K562 (cell line): Measurements from ENCODE around the gene GLCCI1. TPM values are rescaled to one million over a fixed set of nuclear protein-coding genes. Genes with fewer than 3 reads are reported as not detected.

ENCODE experiments used
- ATAC-seq: fragments of 200-7000 bp; cut with Tn5 transposase; 3 replicates; pipeline ENCODE4 v1.9.1; 2020; ENCODE audit warnings: moderate library complexity
- BruUV-seq: library from RNA; stranded (reverse); fragments of 400-500 nt; replicated peaks from 2 replicates; lab custom pipeline; 2021; lab: Mats Ljungman, UMichigan
- CTCF ChIA-PET: fragments of 300-600 bp; formaldehyde crosslinking; extraction: SDS; loops from one replicate; lab custom pipeline; 2021; ENCODE audit warnings: low intra/inter-chr PET ratio; lab: Yijun Ruan, JAX
- POLR2A ChIA-PET: fragments of 300-600, 350-650 bp; sonication (Branson Sonifier 250); formaldehyde crosslinking; extraction: SDS; loops from one replicate; lab custom pipeline; 2021; ENCODE audit warnings: antibody characterized with exemption, inconsistent platforms; lab: Yijun Ruan, JAX
- DNase-seq, 4 experiments: peaks; one replicate each; pipeline versions ENCODE4 v3.0.0 to v3.0.0-alpha.2; 2011 to 2018; ENCODE audit warnings: low spot score in 3 of 4, mixed read lengths in 3 of 4; ENCODE audit errors: extremely low read depth in 1 of 4
- FAIRE-seq: peaks from 2 replicates; lab custom pipeline; 2011; peaks lifted over from hg19 to GRCh38; lab: Jason Lieb, UNC
- H2AFZ ChIP-seq: 2 replicates; pipeline ENCODE4 v1.6.0; 2011; ENCODE audit warnings: low read depth, low read length, control low read depth, inconsistent platforms
- H3K27ac ChIP-seq: fragments of 200-600 bp; 3 replicates; pipeline ENCODE4 v1.8.0; 2011; ENCODE audit warnings: low read depth, mild to moderate bottlenecking, control low read depth, inconsistent platforms, low read length, moderate library complexity, mixed read lengths; ENCODE audit errors: extremely low read depth
- H3K27me3 ChIP-seq, 2 experiments: fragments of 300-600 bp in 1 of 2; 2 replicates in 1 of 2; 3 replicates in 1 of 2; pipeline versions ENCODE4 v1.6.0 to v1.8.0; 2011; ENCODE audit warnings: inconsistent platforms in 2 of 2, low read length in 2 of 2, mild to moderate bottlenecking in 1 of 2, mixed read lengths in 1 of 2, moderate library complexity in 1 of 2; ENCODE audit not compliant: control insufficient read depth in 2 of 2, insufficient read depth in 2 of 2
- H3K36me3 ChIP-seq: fragments of 300-600 bp; 3 replicates; pipeline ENCODE4 v1.8.0; 2011; ENCODE audit warnings: mild to moderate bottlenecking, low read length, inconsistent platforms; ENCODE audit not compliant: control insufficient read depth, insufficient read depth
- H3K4me1 ChIP-seq, 2 experiments: fragments of 200-600 bp in 1 of 2; replicated peaks in 1 of 2; 2 replicates in 1 of 2; 3 replicates in 1 of 2; pipeline versions ENCODE4 v1.5.1 to v1.8.0; 2011; ENCODE audit warnings: inconsistent platforms in 2 of 2, low read length in 2 of 2, mild to moderate bottlenecking in 1 of 2, mixed read lengths in 1 of 2, moderate library complexity in 1 of 2; ENCODE audit not compliant: control insufficient read depth in 2 of 2, insufficient read depth in 2 of 2
- H3K4me2 ChIP-seq: 2 replicates; pipeline ENCODE4 v1.6.1; 2011; ENCODE audit warnings: low read length, control low read depth, inconsistent platforms, mixed read lengths; ENCODE audit not compliant: insufficient read depth
- H3K4me3 ChIP-seq: fragments of 200-600 bp; sonication (generic), shearing (Covaris generic); 2 replicates; pipeline ENCODE4 v1.5.1; 2016; ENCODE audit warnings: control low read depth, inconsistent platforms
- H3K79me2 ChIP-seq: fragments of 200-600 bp; 3 replicates; pipeline ENCODE4 v1.8.0; 2011; ENCODE audit warnings: low read length, inconsistent platforms; ENCODE audit not compliant: control insufficient read depth, insufficient read depth
- H3K9ac ChIP-seq, 2 experiments: 2 replicates each; pipeline versions ENCODE4 v1.6.0 to v1.6.1; 2011; ENCODE audit warnings: low read depth in 2 of 2, low read length in 2 of 2, control low read depth in 1 of 2, inconsistent platforms in 1 of 2, mild to moderate bottlenecking in 1 of 2, mixed read lengths in 1 of 2; ENCODE audit not compliant: insufficient read depth in 1 of 2
- H3K9me1 ChIP-seq: one replicate; pipeline ENCODE4 v1.6.0; 2011; ENCODE audit warnings: inconsistent platforms, mild to moderate bottlenecking, low read length, moderate library complexity; ENCODE audit not compliant: control insufficient read depth, insufficient read depth
- H3K9me3 ChIP-seq: replicated peaks from 2 replicates; pipeline ENCODE4 v1.5.1; 2011; ENCODE audit warnings: low read depth, low read length, inconsistent platforms; ENCODE audit not compliant: control insufficient read depth, insufficient read depth
- H4K20me1 ChIP-seq: replicated peaks from 2 replicates; pipeline ENCODE4 v1.6.1; 2011; ENCODE audit warnings: low read length, inconsistent platforms, mixed read lengths; ENCODE audit not compliant: control insufficient read depth, insufficient read depth
- ATF6 ChIP-seq: sonication (generic); formaldehyde crosslinking; IDR thresholded peaks from 2 replicates; pipeline ENCODE4 v1.4.0; 2020; ENCODE audit warnings: mild to moderate bottlenecking, missing genetic modification reagents
- ERF ChIP-seq: fragments of 450-650 bp; formaldehyde crosslinking; IDR thresholded peaks from 2 replicates; pipeline ENCODE4 v1.4.0; 2020; ENCODE audit warnings: mild to moderate bottlenecking, mixed read lengths
- ZNF174 ChIP-seq: fragments of 250-450 bp; sonication (Bioruptor Pico); IDR thresholded peaks from 2 replicates; pipeline ENCODE4 v1.4.0; 2020; ENCODE audit warnings: mild to moderate bottlenecking
- WGBS: fragments of 100-300 bp; shearing (Covaris generic); methylation state at CpG from one replicate; pipeline ENCODE4 v1.1.6; 2016; ENCODE audit warnings: low coverage, mixed read lengths; ENCODE audit not compliant: insufficient coverage; ENCODE audit errors: missing lambda C conversion rate; 5-methylcytosine and 5-hydroxymethylcytosine counted together
- in situ Hi-C: fragments of 300-500 bp; cut with MboI; formaldehyde crosslinking; loops from 4 replicates; pipeline ENCODE4 v1.15.0; 2018; ENCODE audit warnings: inconsistent platforms, mixed read lengths
- intact Hi-C: fragments of 100-400 bp; cut with micrococcal nuclease; formaldehyde crosslinking; loops from 2 replicates; pipeline ENCODE4 v1.14.2; 2022
- polyA plus RNA-seq, 8 experiments: library from polyadenylated mRNA; depleted of rRNA in 4 of 8; stranded (reverse) in 5 of 8; unstranded in 3 of 8; fragments of >200 nt; fragmentation: Nextera tagmentation in 2 of 8; fragmentation: Illumina TruSeq in 1 of 8; extraction: Ambion mirVana in 2 of 8; extraction: Trizol in 1 of 8; gene quantifications; 2 replicates each; pipeline versions ENCODE4 v1.2.1 to v1.2.3, GENCODE V29; 2011 to 2014; ENCODE audit warnings: inconsistent platforms in 1 of 8, missing spikeins in 1 of 8
- total RNA-seq, 7 experiments: library from RNA; depleted of rRNA in 6 of 7; stranded (reverse); fragments of >200 nt in 6 of 7; fragmentation: Illumina TruSeq in 2 of 7; extraction: Trizol in 2 of 7; gene quantifications; 2 replicates each; pipeline versions ENCODE4 v1.2.1 to v1.2.3, GENCODE V29; 2011 to 2021; ENCODE audit warnings: low replicate concordance in 1 of 7
- TF ChIP-seq, protein P1 (sequence below): fragments of 450-650 bp; IDR thresholded peaks from 2 replicates; pipeline ENCODE4 v1.6.1; 2016; ENCODE audit warnings: missing biosample characterization, missing genetic modification characterization

GLCCI1 gene
- total and polyA plus RNA-seq, 9 of the 15 experiments (the other 6 are each of a cell fraction or from before 2014, with no cell fraction given), result 2.7 to 11.9 (median 7.2) TPM

DNA sequence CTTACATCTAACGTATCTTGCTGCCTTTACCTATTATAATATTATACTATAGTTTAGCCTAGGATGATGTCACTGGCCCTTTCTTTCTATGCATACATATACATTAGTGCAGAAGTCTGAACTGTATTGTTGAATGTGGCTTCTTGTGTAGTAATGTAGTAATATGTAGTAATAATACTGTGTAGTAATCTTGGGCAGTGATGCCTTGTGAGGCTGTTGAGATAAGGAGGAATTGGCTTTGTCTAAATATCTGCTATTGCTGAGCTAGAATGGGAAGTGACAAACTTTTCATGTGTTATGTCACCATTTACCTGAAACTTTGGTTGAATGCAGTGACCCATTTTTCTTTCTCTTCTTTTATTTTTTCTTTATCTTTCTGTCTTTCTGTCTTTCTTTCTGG, 11.0 kb downstream of the GLCCI1 start (continued):
- TF ChIP-seq, protein P1, sequence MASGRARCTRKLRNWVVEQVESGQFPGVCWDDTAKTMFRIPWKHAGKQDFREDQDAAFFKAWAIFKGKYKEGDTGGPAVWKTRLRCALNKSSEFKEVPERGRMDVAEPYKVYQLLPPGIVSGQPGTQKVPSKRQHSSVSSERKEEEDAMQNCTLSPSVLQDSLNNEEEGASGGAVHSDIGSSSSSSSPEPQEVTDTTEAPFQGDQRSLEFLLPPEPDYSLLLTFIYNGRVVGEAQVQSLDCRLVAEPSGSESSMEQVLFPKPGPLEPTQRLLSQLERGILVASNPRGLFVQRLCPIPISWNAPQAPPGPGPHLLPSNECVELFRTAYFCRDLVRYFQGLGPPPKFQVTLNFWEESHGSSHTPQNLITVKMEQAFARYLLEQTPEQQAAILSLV (tag), result no peak
- TF ChIP-seq ZNF174 (CRISPR knock-in tag), result 0 out of 2 replicates have a peak, but pooled peaks have one; percentile 22

GRCh38 chr7:7980134-7980533, 11.5 kb downstream of the GLCCI1 start:
- Histone ChIP-seq H3K36me3 (no peaks in the 10 kb centered on the region), H4K20me1 (no peaks in the 10 kb centered on the region), H3K27me3 (no peaks in the 10 kb centered on the region), H3K27ac (no peak overlapping the region), H3K9me1 (no peaks in the 10 kb centered on the region), H3K4me2 (no peak overlapping the region), H3K9ac (no peak overlapping the region), H2AFZ (no peak overlapping the region), H3K4me1 (peaks cover 0 to 16% of the 10 kb centered on the region in 2 experiments; a peak in 3 of 5 replicates), H3K4me3 (no peak overlapping the region), H3K9me3 (no peaks in the 10 kb centered on the region), H3K79me2 (peaks cover 51% of the 10 kb centered on the region)
- ATAC-seq, result no peak
- no TSS peak for BruUV-seq
- ChIA-PET CTCF (interaction anchor here (0.5 kb wide), 1 partner anchor 873 kb away, joined by 3 read pairs; no protein-coding TSS in a partner anchor), POLR2A (interaction anchor here (1.1 kb wide), 1 partner anchor 16 kb away, joined by 3 read pairs; no protein-coding TSS in a partner anchor)
- WGBS, result 55% methylated on average over 2 of the region's 2 CpGs
- intact Hi-C loops, result no loop called here
- no peak for DNase-seq
- no peak for FAIRE-seq
- TF ChIP-seq ATF6 (CRISPR knock-in tag) (0 out of 2 replicates have a peak, but pooled peaks have one; percentile 4), ERF (no peak)
- in situ Hi-C loops, result no loop called here
